Testis (tissue), 5 donors: ENCODE measurements around the gene SMIM44. TPM values are rescaled to one million over a fixed set of nuclear protein-coding genes. Genes with fewer than 3 reads are reported as not detected.
"Not testable (repeated sequence)": the region's sequence is repeated elsewhere in the genome, so short reads cannot be mapped to it uniquely, and the experiment has no call there.

ENCODE experiments used
- DNase-seq: peaks from one replicate; pipeline ENCODE4 v3.0.0-alpha.2; 2019
- H3K27ac ChIP-seq, 2 donors: fragments of 200-600 bp; sonication (generic); one replicate each; pipeline ENCODE4 v1.5.1; 2019
- H3K27me3 ChIP-seq: fragments of 200-600 bp; sonication (generic); one replicate; pipeline ENCODE4 v1.5.1; 2019
- H3K36me3 ChIP-seq: fragments of 200-600 bp; sonication (generic); one replicate; pipeline ENCODE4 v1.5.1; 2017; ENCODE audit warnings: low read depth; ENCODE audit errors: missing control alignments
- H3K4me1 ChIP-seq: fragments of 200-600 bp; sonication (generic); one replicate; pipeline ENCODE4 v1.5.1; 2019
- H3K4me3 ChIP-seq, 2 donors: fragments of 200-600 bp; sonication (generic); one replicate each; pipeline ENCODE4 v1.5.1; 2017 to 2019
- H3K9me3 ChIP-seq: fragments of 200-600 bp; sonication (generic); one replicate; pipeline ENCODE4 v1.5.1; 2017
- CTCF ChIP-seq, 3 experiments: fragments of 450-650 bp in 2 of 3; fragments of 200-600 bp in 1 of 3; sonication (generic) in 1 of 3; IDR thresholded peaks; one replicate each; pipeline ENCODE4 v1.5.1; 2016 to 2019; ENCODE audit warnings: antibody characterized with exemption in 3 of 3, mild to moderate bottlenecking in 2 of 3, moderate library complexity in 1 of 3
- POLR2A ChIP-seq: fragments of 450-650 bp; IDR thresholded peaks from one replicate; pipeline ENCODE4 v1.6.1; 2017; ENCODE audit warnings: antibody characterized with exemption, mild to moderate bottlenecking, moderate library complexity
- WGBS, 2 donors: methylation state at CpG; one replicate each; pipeline ENCODE4 v1.1.5; 2018; 5-methylcytosine and 5-hydroxymethylcytosine counted together
- intact Hi-C: fragments of 100-400 bp; cut with DNase I; formaldehyde crosslinking; loops from one replicate; pipeline ENCODE4 v1.15.1; 2023; ENCODE audit warnings: low total_unique reads
- long read RNA-seq, 2 donors: transcript quantifications; one replicate each; lab custom pipeline, GENCODE V29; 2026
- polyA plus RNA-seq: library from polyadenylated mRNA; stranded (reverse); fragments of 350-450 nt; fragmentation: Illumina TruSeq; extraction: RNeasy Lipid Tissue Mini Kit (QIAGEN cat#74804); gene quantifications from one replicate; pipeline ENCODE4 v1.2.3, GENCODE V29; 2014; ENCODE audit warnings: low read depth, low replicate concordance; ENCODE audit not compliant: insufficient read depth
- total RNA-seq, 2 donors: library from RNA; depleted of rRNA; stranded (reverse); fragments of >200 nt; gene quantifications; one replicate each; pipeline ENCODE4 v1.2.3, GENCODE V29; 2016

SMIM44 gene
- total RNA-seq = not detected
- not detected for polyA plus RNA-seq
- long read RNA-seq, donor 1 = 0 reads
- long read RNA-seq, donor 2 = 0 reads

- H3K27me3 ChIP-seq = no peaks in the 10 kb centered on the region
- WGBS, 2 donors = 43 to 58% methylated on average over 7 to 33 of the region's 33 CpGs
- intact Hi-C loops = no loop called here
Observed at GRCh38 chr19:3483226-3483628, at the start of gene SMIM44. SMIM44 (minus strand) TSS chr19:3483441; CDS start chr19:3483403, 38 bp downstream.

GRCh38 chr19:3533033-3533432, 49.8 kb upstream of the SMIM44 start:
- Histone ChIP-seq H3K27me3 (no peaks in the 10 kb centered on the region), H3K27ac (no peak overlapping the region), H3K4me1 (peaks cover 25% of the 10 kb centered on the region), H3K36me3 (no peaks in the 10 kb centered on the region), H3K4me3 (no peak overlapping the region), H3K9me3 (no peaks in the 10 kb centered on the region)
- intact Hi-C loops = no loop called here
- WGBS, 2 donors = 82% methylated on average over 16 of the region's 17 CpGs; no CpG with 5 or more reads in 1 of the 2 donors
- TF ChIP-seq CTCF (IDR thresholded peaks at IDR 0.05) (no peak), POLR2A (no peak)
- DNase-seq = no peak

More at GRCh38 chr19:3483226-3483628, at the start of gene SMIM44:
- Histone ChIP-seq H3K4me1 (no peaks in the 10 kb centered on the region), H3K36me3 (no peaks in the 10 kb centered on the region), H3K4me3 (no peak within 1 kb of the TSS), H3K27ac (no peak within 1 kb of the TSS), H3K9me3 (no peaks in the 10 kb centered on the region)
- TF ChIP-seq POLR2A (no peak), CTCF (IDR thresholded peaks at IDR 0.05) (no peak)
- no peak for DNase-seq

GRCh38 chr19:3532154-3532786, 49.0 kb upstream of the SMIM44 start:
- WGBS, 2 donors = 87 to 93% methylated on average over 4 to 33 of the region's 33 CpGs
- Histone ChIP-seq H3K27me3 (no peaks in the 10 kb centered on the region), H3K4me3 (no peak overlapping the region), H3K27ac (no peak overlapping the region), H3K4me1 (peaks cover 23% of the 10 kb centered on the region), H3K9me3 (no peaks in the 10 kb centered on the region), H3K36me3 (no peaks in the 10 kb centered on the region)
- DNase-seq = no peak
- intact Hi-C loops = no loop called here
- TF ChIP-seq CTCF (IDR thresholded peaks at IDR 0.05) = no peak
- no peak for TF ChIP-seq POLR2A

GRCh38 chr19:3531716-3532115, 48.5 kb upstream of the SMIM44 start:
- Histone ChIP-seq H3K27me3 (no peaks in the 10 kb centered on the region), H3K4me3 (no peak overlapping the region), H3K27ac (no peak overlapping the region), H3K9me3 (no peaks in the 10 kb centered on the region), H3K36me3 (no peaks in the 10 kb centered on the region), H3K4me1 (peaks cover 17% of the 10 kb centered on the region)
- DNase-seq = no peak
- WGBS, 2 donors = 88% methylated on average over 27 of the region's 29 CpGs; no CpG with 5 or more reads in 1 of the 2 donors
- intact Hi-C loops = no loop called here
- TF ChIP-seq POLR2A = no peak
- TF ChIP-seq CTCF (IDR thresholded peaks at IDR 0.05) = no peak

- intact Hi-C loops = no loop called here
- no peak overlapping the region for H3K27ac ChIP-seq
- H3K36me3 ChIP-seq = no peaks in the 10 kb centered on the region
- no peak for DNase-seq
- 94 to 98% methylated on average over 12 of the region's 12 CpGs for WGBS, 2 donors
- no peaks in the 10 kb centered on the region for H3K9me3 ChIP-seq
- H3K4me1 ChIP-seq = peaks cover 10% of the 10 kb centered on the region
- no peaks in the 10 kb centered on the region for H3K27me3 ChIP-seq
- TF ChIP-seq POLR2A (no peak), CTCF (IDR thresholded peaks at IDR 0.05) (no peak)
- H3K4me3 ChIP-seq = no peak overlapping the region
Observed at GRCh38 chr19:3530389-3530788, 47.1 kb upstream of the SMIM44 start.

- H3K36me3 ChIP-seq, H3K27ac ChIP-seq, intact Hi-C loops, H3K27me3 ChIP-seq, H3K9me3 ChIP-seq, DNase-seq, H3K4me3 ChIP-seq: not testable (repeated sequence)
- peaks cover 10% of the 10 kb centered on the region for H3K4me1 ChIP-seq
- WGBS, 2 donors = 91 to 95% methylated on average over 7 of the region's 7 CpGs
Observed at GRCh38 chr19:3529299-3529698, 46.1 kb upstream of the SMIM44 start.
